GM12864 (cell line): ENCODE measurements around the gene LRP1-AS.
A peak's percentile ranks its signal among the peaks of the same experiment; 100 is the strongest.
"Not testable (repeated sequence)": the region's sequence is repeated elsewhere in the genome, so short reads cannot be mapped to it uniquely, and the experiment has no call there.

Source experiments
- DNase-seq: peaks from one replicate; pipeline ENCODE4 v3.0.0-alpha.2; 2011; ENCODE audit warnings: low read depth
- H3K4me3 ChIP-seq: 2 replicates; pipeline ENCODE4 v1.5.1; 2011; ENCODE audit warnings: mild to moderate bottlenecking, low read depth, low read length, control low read depth
- TF ChIP-seq, protein P1 (sequence below): IDR thresholded peaks from 2 replicates; pipeline ENCODE4 v1.5.1; 2011; ENCODE audit warnings: low read depth, mild to moderate bottlenecking, moderate library complexity, low read length, control low read depth, inconsistent platforms; ENCODE audit errors: missing control alignments

Gene LRP1-AS

DNA sequence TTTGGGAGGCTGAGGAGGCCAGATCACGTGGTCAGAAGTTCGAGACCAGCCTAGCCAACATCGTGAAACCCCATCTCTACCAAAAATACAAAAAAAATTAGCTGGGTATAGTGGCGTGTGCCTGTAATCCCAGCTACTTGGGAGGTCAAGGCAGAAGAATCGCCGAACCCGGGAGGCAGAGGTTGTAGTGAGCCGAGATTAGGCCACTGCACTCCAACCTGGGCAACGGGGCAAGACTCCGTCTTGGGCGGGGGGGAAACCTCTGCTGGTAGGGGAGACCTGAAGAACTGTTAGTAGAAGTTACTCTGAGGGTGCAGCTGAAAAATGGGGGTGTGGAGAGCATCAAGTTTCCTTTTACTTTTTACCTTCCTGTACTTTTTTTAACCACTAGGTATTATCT, 21.4 kb downstream of the LRP1-AS start:
- no peak overlapping the region for H3K4me3 ChIP-seq
- TF ChIP-seq, protein P1, sequence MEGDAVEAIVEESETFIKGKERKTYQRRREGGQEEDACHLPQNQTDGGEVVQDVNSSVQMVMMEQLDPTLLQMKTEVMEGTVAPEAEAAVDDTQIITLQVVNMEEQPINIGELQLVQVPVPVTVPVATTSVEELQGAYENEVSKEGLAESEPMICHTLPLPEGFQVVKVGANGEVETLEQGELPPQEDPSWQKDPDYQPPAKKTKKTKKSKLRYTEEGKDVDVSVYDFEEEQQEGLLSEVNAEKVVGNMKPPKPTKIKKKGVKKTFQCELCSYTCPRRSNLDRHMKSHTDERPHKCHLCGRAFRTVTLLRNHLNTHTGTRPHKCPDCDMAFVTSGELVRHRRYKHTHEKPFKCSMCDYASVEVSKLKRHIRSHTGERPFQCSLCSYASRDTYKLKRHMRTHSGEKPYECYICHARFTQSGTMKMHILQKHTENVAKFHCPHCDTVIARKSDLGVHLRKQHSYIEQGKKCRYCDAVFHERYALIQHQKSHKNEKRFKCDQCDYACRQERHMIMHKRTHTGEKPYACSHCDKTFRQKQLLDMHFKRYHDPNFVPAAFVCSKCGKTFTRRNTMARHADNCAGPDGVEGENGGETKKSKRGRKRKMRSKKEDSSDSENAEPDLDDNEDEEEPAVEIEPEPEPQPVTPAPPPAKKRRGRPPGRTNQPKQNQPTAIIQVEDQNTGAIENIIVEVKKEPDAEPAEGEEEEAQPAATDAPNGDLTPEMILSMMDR = no peak
- no peak for DNase-seq

GRCh38 chr12:57124261-57124877, 23.1 kb downstream of the LRP1-AS start:
- DNase-seq = no peak
- H3K4me3 ChIP-seq = no peak overlapping the region
- TF ChIP-seq, protein P1 = peak; percentile 93

DNA sequence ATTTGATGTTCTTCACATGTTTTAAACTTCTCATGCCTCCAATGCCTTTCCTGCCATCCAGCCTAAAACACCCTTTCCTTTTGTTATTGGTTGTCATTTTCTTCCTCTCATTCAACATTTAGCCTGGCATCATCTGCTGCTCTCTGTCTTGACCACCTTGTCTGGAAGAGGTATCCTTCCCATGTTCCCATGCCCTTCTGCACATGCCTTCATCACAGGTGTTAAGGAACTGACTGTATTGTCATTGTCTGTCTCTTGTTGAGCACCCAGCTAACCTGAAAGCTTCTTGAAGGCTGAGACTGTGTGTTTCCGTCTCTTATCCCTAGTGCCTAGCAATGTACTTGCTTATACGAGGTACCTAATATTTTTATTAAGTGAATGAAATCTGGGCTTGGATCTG, 23.6 kb downstream of the LRP1-AS start:
- TF ChIP-seq, protein P1 = no peak
- no peak overlapping the region for H3K4me3 ChIP-seq
- no peak for DNase-seq

- H3K4me3 ChIP-seq, DNase-seq: not testable (repeated sequence)
Measured at GRCh38 chr12:57120718-57121117, 26.7 kb downstream of the LRP1-AS start.

- H3K4me3 ChIP-seq = no peak overlapping the region
- TF ChIP-seq, protein P1 = no peak
- DNase-seq = no peak
Measured at GRCh38 chr12:57119294-57120085, 27.9 kb downstream of the LRP1-AS start.

DNA sequence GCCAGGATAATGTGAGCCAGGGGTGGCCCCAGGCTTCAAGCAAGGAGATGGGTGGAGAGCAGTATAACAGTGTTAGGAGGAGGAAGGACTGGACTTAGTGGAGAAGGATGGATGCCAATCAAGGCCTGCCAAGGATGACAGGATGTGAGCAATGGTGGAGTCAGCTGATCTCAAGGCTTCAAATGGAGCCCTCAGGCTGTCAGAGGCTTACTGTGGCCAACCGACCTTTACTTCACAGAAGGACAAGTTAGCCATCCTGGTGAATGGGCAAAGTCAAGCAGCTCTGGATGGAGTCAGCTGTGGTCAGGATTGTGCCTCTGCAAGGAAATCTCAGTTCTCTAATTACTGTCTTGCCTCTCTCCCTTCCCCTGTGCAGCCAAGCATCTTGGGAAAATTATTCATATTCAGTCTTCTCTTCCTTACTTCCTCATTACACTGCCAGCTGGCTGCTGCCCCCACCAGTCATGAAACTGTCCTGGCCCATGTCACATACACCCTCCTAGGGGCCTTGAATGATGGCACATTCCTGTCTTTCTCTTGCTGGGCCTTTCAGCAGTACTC, 28.6 kb downstream of the LRP1-AS start:
- TF ChIP-seq, protein P1 = no peak
- no peak for DNase-seq
- no peak overlapping the region for H3K4me3 ChIP-seq

GRCh38 chr12:57116580-57117281, 30.7 kb downstream of the LRP1-AS start:
- no peak overlapping the region for H3K4me3 ChIP-seq
- TF ChIP-seq, protein P1 = no peak
- DNase-seq = no peak
